GM12878 (cell line): ENCODE data around the gene SLC9A3. TPM values are rescaled to one million over a fixed set of nuclear protein-coding genes. Genes with fewer than 3 reads are reported as not detected.

Experiments used
- BMI1 ChIP-seq: fragments of 450-650 bp; IDR thresholded peaks from 2 replicates; pipeline ENCODE4 v1.6.1; 2016; ENCODE audit warnings: mild to moderate bottlenecking, moderate library complexity, borderline replicate concordance
- CEBPZ ChIP-seq: fragments of 150-350 bp; IDR thresholded peaks from 2 replicates; pipeline ENCODE4 v1.6.1; 2016; ENCODE audit warnings: low read depth, low read length
- CHD1 ChIP-seq: IDR thresholded peaks from 2 replicates; pipeline ENCODE4 v1.6.1; 2012; ENCODE audit warnings: low read depth, low read length, improper control_type of control experiment
- CUX1 ChIP-seq: IDR thresholded peaks from 2 replicates; pipeline ENCODE4 v1.6.1; 2012; ENCODE audit warnings: improper control_type of control experiment, low read depth, low read length; ENCODE audit not compliant: insufficient replicate concordance
- DPF2 ChIP-seq: fragments of 450-650 bp; IDR thresholded peaks from 2 replicates; pipeline ENCODE4 v1.6.1; 2017; ENCODE audit warnings: mild to moderate bottlenecking
- EED ChIP-seq: sonication (generic); IDR thresholded peaks from 2 replicates; pipeline ENCODE4 v1.6.1; 2016; ENCODE audit warnings: antibody characterized with exemption, low read depth
- FOXM1 ChIP-seq: IDR thresholded peaks from 2 replicates; pipeline ENCODE4 v1.6.1; 2012; ENCODE audit warnings: low read depth, mild to moderate bottlenecking, inconsistent platforms, low read length, moderate library complexity
- IKZF1 ChIP-seq: fragments of 450-650 bp; conservative IDR thresholded peaks from 2 replicates; pipeline ENCODE4 v1.6.1; 2017; ENCODE audit warnings: antibody characterized with exemption, mild to moderate bottlenecking
- LARP7 ChIP-seq: fragments of 450-650 bp; IDR thresholded peaks from 2 replicates; pipeline ENCODE4 v1.6.1; 2017; ENCODE audit warnings: mild to moderate bottlenecking
- NR2C1 ChIP-seq: fragments of 450-650 bp; IDR thresholded peaks from 2 replicates; pipeline ENCODE4 v1.6.1; 2017; ENCODE audit warnings: antibody characterized with exemption, mild to moderate bottlenecking, moderate library complexity
- NR2C2 ChIP-seq: IDR thresholded peaks from 2 replicates; pipeline ENCODE4 v1.6.1; 2011; ENCODE audit warnings: borderline replicate concordance, low read depth; ENCODE audit not compliant: control insufficient read depth, insufficient read length
- PAX8 ChIP-seq: fragments of 450-650 bp; IDR thresholded peaks from 2 replicates; pipeline ENCODE4 v1.6.1; 2017; ENCODE audit warnings: mild to moderate bottlenecking, moderate library complexity
- PML ChIP-seq: IDR thresholded peaks from 2 replicates; pipeline ENCODE4 v1.6.1; 2012; ENCODE audit warnings: low read length, inconsistent platforms
- SPI1 ChIP-seq: IDR thresholded peaks from 2 replicates; pipeline ENCODE4 v1.6.1; 2011; ENCODE audit warnings: low read depth, mild to moderate bottlenecking, low read length, moderate library complexity, borderline replicate concordance; ENCODE audit not compliant: insufficient read depth
- SRF ChIP-seq, 2 experiments: IDR thresholded peaks; 2 replicates each; pipeline ENCODE4 v1.6.1; 2011; ENCODE audit warnings: low read depth in 2 of 2, low read length in 2 of 2, mild to moderate bottlenecking in 1 of 2, moderate library complexity in 1 of 2
- SUZ12 ChIP-seq: fragments of 200-600 bp; sonication (generic); IDR thresholded peaks from one replicate; pipeline ENCODE4 v1.6.1; 2018; ENCODE audit warnings: antibody characterized with exemption, mild to moderate bottlenecking; ENCODE audit not compliant: unreplicated experiment
- TAF1 ChIP-seq: IDR thresholded peaks from 2 replicates; pipeline ENCODE4 v1.6.1; 2011; ENCODE audit warnings: mild to moderate bottlenecking, low read depth, low read length, borderline replicate concordance
- USF1 ChIP-seq: IDR thresholded peaks from 2 replicates; pipeline ENCODE4 v1.6.1; 2011; ENCODE audit warnings: borderline replicate concordance, low read depth, mild to moderate bottlenecking, moderate library complexity, mixed read lengths, low read length; ENCODE audit not compliant: insufficient read depth; ENCODE audit errors: extremely low read length
- polyA plus RNA-seq, 11 experiments: library from polyadenylated mRNA; depleted of rRNA in 4 of 11; unstranded in 6 of 11; stranded (reverse) in 5 of 11; fragments of >200 nt; fragmentation: Nextera tagmentation in 4 of 11; fragmentation: Illumina TruSeq in 1 of 11; extraction: Ambion mirVana in 4 of 11; extraction: Trizol in 1 of 11; gene quantifications; 1 replicate in 1 of 11; 2 replicates in 10 of 11; pipeline versions ENCODE4 v1.2.1 to v1.2.3, GENCODE V29; 2011 to 2016; ENCODE audit warnings: inconsistent platforms in 2 of 11, missing spikeins in 2 of 11, low read depth in 1 of 11
- total RNA-seq, 4 experiments: library from RNA; depleted of rRNA in 3 of 4; stranded (reverse); fragments of >200 nt in 3 of 4; fragmentation: Illumina TruSeq in 1 of 4; extraction: Trizol in 1 of 4; gene quantifications; 2 replicates each; pipeline versions ENCODE4 v1.2.1 to v1.2.3, GENCODE V29; 2013 to 2021

The SLC9A3 gene
- total and polyA plus RNA-seq, 10 of the 15 experiments (the other 5 are each of a cell fraction or from before 2014, with no cell fraction given), result 0.04 to 5.2 (median 2.3) TPM; not detected in 1

GRCh38 chr5:458547-459353, 65.5 kb downstream of the SLC9A3 start (continued):
- TF ChIP-seq SPI1 (no peak), SUZ12 (no peak), CUX1 (no peak), USF1 (no peak), PML (no peak), DPF2 (peak; percentile 72; the same call in 1 of the 2 replicates), EED (peak; percentile 86), SRF (IDR thresholded peaks at IDR 0.05; ENCODE audit: low read depth in 2 of 2, low read length in 2 of 2) (no peak), LARP7 (no peak), CEBPZ (no peak), TAF1 (no peak), IKZF1 (peak; percentile 89), NR2C1 (no peak), BMI1 (no peak), PAX8 (no peak), FOXM1 (0 out of 2 replicates have a peak, but pooled peaks have one; percentile 63), CHD1 (no peak), NR2C2 (no peak)
